ENCODE results near the gene TREX2.

GRCh38 chrX:153447581-153447960, 1.7 kb upstream of the TREX2 start:
- no peak for TF ChIP-seq CTCF (IDR thresholded peaks at IDR 0.05)
- no peak for TF ChIP-seq POLR2A (IDR thresholded peaks at IDR 0.05)

Measured in heart left ventricle (tissue), 13 donors.